DMS114 treated with DMSO at 0.1 percent for 48 hours (cell line): Measurements from ENCODE around the gene ZFAND2B.

Source experiments
- DNase-seq: peaks from one replicate; lab custom pipeline; 2025; ENCODE audit not compliant: unreplicated experiment; lab: John Stamatoyannopoulos, UW

ZFAND2B gene

GRCh38 chr2:219220652-219221402, 14.2 kb downstream of the ZFAND2B start:
- no peak for DNase-seq

GRCh38 chr2:219221957-219222518, 15.5 kb downstream of the ZFAND2B start:
- no peak for DNase-seq

GRCh38 chr2:219223831-219224610, 17.4 kb downstream of the ZFAND2B start:
- no peak for DNase-seq

GRCh38 chr2:219225350-219225749, 18.8 kb downstream of the ZFAND2B start:
- DNase-seq, result no peak

- DNase-seq, result no peak
Observed at GRCh38 chr2:219228041-219228910, 21.7 kb downstream of the ZFAND2B start.

GRCh38 chr2:219228911-219229304, 22.3 kb downstream of the ZFAND2B start:
- no peak for DNase-seq

- DNase-seq, result peak; percentile 97
Observed at GRCh38 chr2:219229305-219230058, 22.9 kb downstream of the ZFAND2B start, which contains the start of the genes ANKZF1 and ATG9A. Gene ANKZF1 (plus strand): TSS chr2:219229806. CDS start chr2:219230258, 452 bp downstream. Gene ATG9A (minus strand): TSS chr2:219229636. CDS start chr2:219228024, 1,612 bp downstream.

GRCh38 chr2:219230059-219230540, 23.5 kb downstream of the ZFAND2B start:
- DNase-seq, result no peak

GRCh38 chr2:219234331-219234730, 27.7 kb downstream of the ZFAND2B start:
- no peak for DNase-seq

- DNase-seq, result no peak
Observed at GRCh38 chr2:219243291-219243761, 36.7 kb downstream of the ZFAND2B start.

- DNase-seq, result no peak
Observed at GRCh38 chr2:219244789-219245147, 38.2 kb downstream of the ZFAND2B start.

GRCh38 chr2:219245148-219245898, 38.7 kb downstream of the ZFAND2B start, which contains the start of the genes GLB1L and STK16:
Gene GLB1L (minus strand): TSS chr2:219245444. CDS start chr2:219243573, 1,871 bp downstream.
Gene STK16 (plus strand): TSS chr2:219245479. CDS start chr2:219246000, 521 bp downstream.
- peak; percentile 76 for DNase-seq

GRCh38 chr2:219245899-219246230, 39.3 kb downstream of the ZFAND2B start:
- no peak for DNase-seq

GRCh38 chr2:219246559-219246958, 40.0 kb downstream of the ZFAND2B start:
- DNase-seq, result no peak

GRCh38 chr2:219247678-219248642, 41.4 kb downstream of the ZFAND2B start:
- no peak for DNase-seq

- no peak for DNase-seq
Observed at GRCh38 chr2:219248845-219249202, 42.2 kb downstream of the ZFAND2B start.

GRCh38 chr2:219249203-219249980, 42.8 kb downstream of the ZFAND2B start:
- no peak for DNase-seq
